GM12865 (cell line): Measurements from ENCODE around the gene NTNG2.

Source experiments
- DNase-seq: peaks from one replicate; pipeline ENCODE4 v3.0.0; 2010; ENCODE audit warnings: low read depth
- H3K4me3 ChIP-seq: 2 replicates; pipeline ENCODE4 v1.5.1; 2011; ENCODE audit warnings: mild to moderate bottlenecking, low read depth, low read length, control low read depth
- TF ChIP-seq, protein P1 (sequence below): IDR thresholded peaks from 2 replicates; pipeline ENCODE4 v1.5.1; 2011; ENCODE audit warnings: low read length, control low read depth, low read depth, inconsistent platforms; ENCODE audit not compliant: insufficient read depth; ENCODE audit errors: missing control alignments

The NTNG2 gene, protein sequence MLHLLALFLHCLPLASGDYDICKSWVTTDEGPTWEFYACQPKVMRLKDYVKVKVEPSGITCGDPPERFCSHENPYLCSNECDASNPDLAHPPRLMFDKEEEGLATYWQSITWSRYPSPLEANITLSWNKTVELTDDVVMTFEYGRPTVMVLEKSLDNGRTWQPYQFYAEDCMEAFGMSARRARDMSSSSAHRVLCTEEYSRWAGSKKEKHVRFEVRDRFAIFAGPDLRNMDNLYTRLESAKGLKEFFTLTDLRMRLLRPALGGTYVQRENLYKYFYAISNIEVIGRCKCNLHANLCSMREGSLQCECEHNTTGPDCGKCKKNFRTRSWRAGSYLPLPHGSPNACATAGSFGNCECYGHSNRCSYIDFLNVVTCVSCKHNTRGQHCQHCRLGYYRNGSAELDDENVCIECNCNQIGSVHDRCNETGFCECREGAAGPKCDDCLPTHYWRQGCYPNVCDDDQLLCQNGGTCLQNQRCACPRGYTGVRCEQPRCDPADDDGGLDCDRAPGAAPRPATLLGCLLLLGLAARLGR

GRCh38 chr9:132161743-132162184, at the start of gene NTNG2:
TSS of gene NTNG2 (plus strand) at chr9:132162058. CDS start at chr9:132166832, 4,774 bp downstream.
- peak within 1 kb of the TSS; percentile 39 for H3K4me3 ChIP-seq
- DNase-seq: no peak
- TF ChIP-seq, protein P1, sequence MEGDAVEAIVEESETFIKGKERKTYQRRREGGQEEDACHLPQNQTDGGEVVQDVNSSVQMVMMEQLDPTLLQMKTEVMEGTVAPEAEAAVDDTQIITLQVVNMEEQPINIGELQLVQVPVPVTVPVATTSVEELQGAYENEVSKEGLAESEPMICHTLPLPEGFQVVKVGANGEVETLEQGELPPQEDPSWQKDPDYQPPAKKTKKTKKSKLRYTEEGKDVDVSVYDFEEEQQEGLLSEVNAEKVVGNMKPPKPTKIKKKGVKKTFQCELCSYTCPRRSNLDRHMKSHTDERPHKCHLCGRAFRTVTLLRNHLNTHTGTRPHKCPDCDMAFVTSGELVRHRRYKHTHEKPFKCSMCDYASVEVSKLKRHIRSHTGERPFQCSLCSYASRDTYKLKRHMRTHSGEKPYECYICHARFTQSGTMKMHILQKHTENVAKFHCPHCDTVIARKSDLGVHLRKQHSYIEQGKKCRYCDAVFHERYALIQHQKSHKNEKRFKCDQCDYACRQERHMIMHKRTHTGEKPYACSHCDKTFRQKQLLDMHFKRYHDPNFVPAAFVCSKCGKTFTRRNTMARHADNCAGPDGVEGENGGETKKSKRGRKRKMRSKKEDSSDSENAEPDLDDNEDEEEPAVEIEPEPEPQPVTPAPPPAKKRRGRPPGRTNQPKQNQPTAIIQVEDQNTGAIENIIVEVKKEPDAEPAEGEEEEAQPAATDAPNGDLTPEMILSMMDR: no peak

DNA sequence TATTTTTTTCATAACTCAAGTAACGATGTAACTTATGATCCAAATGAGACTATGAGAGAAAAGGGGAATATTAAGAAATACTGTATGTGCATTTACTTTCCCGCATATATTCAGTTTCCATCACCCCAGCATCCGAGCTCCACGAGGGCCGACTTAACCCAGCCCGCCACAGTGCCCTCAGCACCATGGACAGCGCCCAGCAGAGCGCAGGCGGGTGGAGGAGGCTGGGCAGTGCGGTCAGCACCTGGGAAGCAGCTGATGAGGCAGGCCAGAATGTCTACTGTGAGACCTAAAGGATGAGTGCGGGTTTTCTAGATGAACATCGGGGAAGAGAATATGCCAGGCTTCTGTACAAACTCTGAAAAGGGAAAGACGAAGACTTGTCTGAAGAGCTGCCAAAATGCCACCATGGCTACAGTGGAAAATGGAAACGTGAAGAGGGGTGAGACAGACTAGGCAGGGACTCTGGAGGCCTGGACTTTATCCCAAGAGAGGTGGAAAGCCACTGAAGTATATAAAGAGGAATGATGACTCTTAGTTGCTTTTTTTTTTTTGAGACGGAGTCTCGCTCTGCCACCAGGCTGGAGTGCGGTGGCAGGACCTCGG, 47.7 kb upstream of the NTNG2 start:
- TF ChIP-seq, protein P1: no peak
- no peak overlapping the region for H3K4me3 ChIP-seq
- peak; percentile 21 for DNase-seq

DNA sequence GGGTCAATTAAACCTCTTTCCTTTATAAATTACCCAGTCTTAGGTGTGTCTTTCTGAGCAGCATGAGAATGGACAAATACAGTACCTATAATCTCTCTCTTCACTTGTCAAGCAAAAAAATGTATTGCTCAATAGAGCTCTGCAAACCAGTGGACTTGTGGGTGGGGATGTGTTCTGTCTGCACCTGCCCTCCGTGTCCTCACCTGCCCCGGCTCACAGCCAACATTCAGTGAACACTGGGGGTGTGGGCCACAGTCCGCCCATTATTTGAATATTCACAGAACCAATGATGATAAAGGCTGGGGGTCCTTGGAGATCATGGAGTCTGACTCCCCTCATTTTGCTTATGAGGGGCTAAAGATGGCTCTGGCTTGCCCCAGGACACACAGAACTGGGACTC, 45.3 kb upstream of the NTNG2 start:
- H3K4me3 ChIP-seq: no peak overlapping the region
- TF ChIP-seq, protein P1: no peak
- no peak for DNase-seq

GRCh38 chr9:132117694-132118093, 44.2 kb upstream of the NTNG2 start:
- no peak overlapping the region for H3K4me3 ChIP-seq
- TF ChIP-seq, protein P1: no peak
- no peak for DNase-seq

- no peak for DNase-seq
Observed at GRCh38 chr9:132121021-132121420, 40.8 kb upstream of the NTNG2 start.

DNA sequence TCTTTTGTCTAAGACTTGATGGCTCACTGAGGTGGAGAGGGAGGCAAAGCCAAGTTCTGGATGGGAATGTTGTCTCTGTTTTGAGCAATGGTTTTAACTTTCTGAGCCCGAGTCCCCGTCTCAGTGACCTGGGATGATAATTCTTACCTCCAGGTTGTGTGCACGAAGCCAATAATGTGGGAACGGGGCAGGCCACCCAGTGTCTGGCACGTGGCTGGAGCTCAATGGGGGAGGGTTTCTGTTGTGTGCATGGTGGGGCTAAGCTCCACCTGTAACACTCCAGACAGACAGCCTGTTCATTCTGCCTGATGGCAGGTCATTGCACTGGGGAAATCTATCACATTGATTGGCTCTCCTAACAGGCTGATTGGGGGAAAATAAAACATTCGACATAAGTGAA, 37.1 kb upstream of the NTNG2 start:
- TF ChIP-seq, protein P1: no peak
- DNase-seq: no peak
- no peak overlapping the region for H3K4me3 ChIP-seq

More at GRCh38 chr9:132121021-132121420, 40.8 kb upstream of the NTNG2 start:
- H3K4me3 ChIP-seq: no peak overlapping the region
- TF ChIP-seq, protein P1: no peak
